Measurements from ENCODE around the gene MCM7.

DNA sequence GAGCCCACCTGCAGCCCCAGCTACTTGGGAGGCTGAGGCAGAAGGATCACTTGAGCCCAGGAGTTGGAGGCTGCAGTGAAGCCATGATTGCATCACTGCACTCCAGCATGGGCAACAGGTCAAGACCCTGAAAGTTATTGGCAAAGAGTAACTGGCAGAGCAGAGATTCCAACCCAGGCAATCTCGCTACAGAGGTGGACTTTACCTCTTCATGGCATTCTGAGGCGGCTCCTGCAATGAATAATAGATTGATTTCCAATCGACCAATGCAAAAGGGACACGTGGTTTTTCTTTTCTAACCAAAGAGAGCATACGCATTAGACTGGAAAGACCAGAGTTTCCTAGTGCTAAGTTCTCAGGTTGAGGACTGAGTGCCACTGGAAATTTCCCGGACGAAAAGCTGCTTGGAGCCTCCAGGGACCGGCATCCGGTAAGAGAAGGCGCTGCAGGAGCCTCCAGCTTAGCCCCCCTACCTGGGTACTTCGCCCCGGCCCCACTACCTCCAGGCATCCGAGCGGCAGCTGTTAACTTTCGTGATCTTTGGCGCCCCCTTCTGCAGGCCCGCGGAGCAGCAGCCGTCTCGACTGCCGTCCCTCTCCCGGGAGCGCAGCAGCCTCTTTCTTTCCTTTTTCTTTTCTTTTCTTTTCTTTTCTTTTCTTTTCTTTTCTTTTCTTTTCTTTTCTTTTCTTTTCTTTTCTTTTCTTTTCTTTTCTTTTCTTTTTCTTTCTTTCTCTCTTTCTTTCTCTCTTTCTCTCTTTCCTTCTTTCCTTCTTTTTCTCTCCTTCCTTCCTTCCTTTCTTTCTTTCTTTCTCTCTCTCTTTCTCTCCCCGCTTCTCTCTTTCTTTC is 29.6 kb upstream of the MCM7 start:
- TF ChIP-seq EZH2phosphoT487 (IDR thresholded peaks at IDR 0.05; ENCODE audit: insufficient read depth, low read depth) = no peak
- no peak for TF ChIP-seq EZH2 (IDR thresholded peaks at IDR 0.05; ENCODE audit: insufficient read depth, poor library complexity, severe bottlenecking)

All from GM23248 (cell line).